GM12872 (cell line): ENCODE measurements around the gene OAT.

ENCODE experiments used
- CTCF ChIP-seq: IDR thresholded peaks from 3 replicates; pipeline ENCODE4 v1.5.1; 2011; ENCODE audit warnings: low read depth, mild to moderate bottlenecking, low read length, moderate library complexity; ENCODE audit not compliant: insufficient read depth

The OAT gene

GRCh38 chr10:124414076-124414475 is 4.6 kb downstream of the OAT start:
- no peak for TF ChIP-seq CTCF

- TF ChIP-seq CTCF, result no peak
These were observed 9.0 kb downstream of the OAT start for GRCh38 chr10:124409696-124410095.

- no peak for TF ChIP-seq CTCF
These were observed 10.4 kb downstream of the OAT start for GRCh38 chr10:124408357-124408756.

GRCh38 chr10:124407456-124407855 is 11.3 kb downstream of the OAT start:
- no peak for TF ChIP-seq CTCF

GRCh38 chr10:124403548-124403947 is 15.2 kb downstream of the OAT start:
- peak; percentile 74 for TF ChIP-seq CTCF

- TF ChIP-seq CTCF, result no peak
These were observed 16.4 kb downstream of the OAT start for GRCh38 chr10:124402273-124402672.

GRCh38 chr10:124401633-124402032 is 17.1 kb downstream of the OAT start:
- no peak for TF ChIP-seq CTCF

- TF ChIP-seq CTCF, result no peak
These were observed 24.1 kb downstream of the OAT start for GRCh38 chr10:124394583-124394982.
